ENCODE results near the gene TMEM44. TPM values are rescaled to one million over a fixed set of nuclear protein-coding genes. Genes with fewer than 3 reads are reported as not detected.
"Not testable (repeated sequence)": the region's sequence is repeated elsewhere in the genome, so short reads cannot be mapped to it uniquely, and the experiment has no call there.

Gene TMEM44
- total RNA-seq, 1 donor from 2014 or later: 14.1 TPM

DNA sequence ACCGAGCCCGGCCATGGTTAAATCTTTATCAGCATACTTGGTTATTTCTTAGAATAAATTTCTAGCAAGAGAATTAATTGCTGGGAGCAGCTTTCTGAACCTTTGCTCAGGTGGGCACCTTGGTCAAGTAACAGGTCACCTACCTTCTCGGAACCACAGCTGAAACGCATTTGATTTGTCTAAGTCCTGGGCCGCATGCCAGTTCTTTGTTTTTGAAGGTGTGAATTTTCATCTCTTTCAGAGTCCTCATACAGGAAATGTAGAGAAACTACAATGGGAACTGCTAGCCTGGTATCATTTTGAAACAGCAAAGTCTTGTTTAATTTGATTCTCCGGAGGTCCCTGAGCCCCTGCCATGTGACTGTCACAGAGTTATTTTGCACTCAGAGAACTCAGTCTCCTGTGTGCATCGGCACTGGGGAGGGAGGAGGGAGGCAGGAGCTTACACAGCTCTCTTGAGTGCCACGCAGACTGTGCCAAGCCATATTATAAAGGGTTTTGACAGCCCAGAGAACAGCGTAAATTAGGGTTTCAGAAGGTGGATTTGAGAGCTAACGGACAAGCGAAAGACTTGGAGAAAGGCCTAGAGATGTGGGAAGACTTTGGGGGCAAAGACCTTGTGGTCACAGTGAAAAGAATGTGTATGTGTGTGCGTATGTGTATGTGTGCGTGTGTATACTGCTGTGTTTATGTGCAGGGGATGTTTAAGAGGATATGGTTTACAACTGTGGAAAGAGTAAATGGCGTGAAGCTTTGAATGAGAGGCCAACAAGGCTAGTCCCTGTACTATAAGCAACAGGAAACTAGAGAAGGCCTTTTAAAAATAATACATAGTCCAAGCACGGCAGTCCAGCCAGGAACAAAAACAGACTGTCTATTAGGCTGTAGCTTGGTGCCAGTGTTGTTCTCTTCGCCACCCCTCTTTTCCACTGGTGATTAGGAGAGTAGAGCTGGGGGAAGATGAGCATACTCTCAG, 84.6 kb downstream of the TMEM44 start:
- no peaks in the 10 kb centered on the region for H3K36me3 ChIP-seq (ENCODE audit: control insufficient read depth in 3 of 3, insufficient read depth in 3 of 3, low read length in 3 of 3)
- no peak overlapping the region for H3K4me3 ChIP-seq (ENCODE audit: low read length in 3 of 3)
- H3K4me1 ChIP-seq (ENCODE audit: control insufficient read depth in 3 of 3, insufficient read depth in 3 of 3, low read length in 3 of 3): peaks cover 0 to 5% (median 3%) of the 10 kb centered on the region in 3 donors
- H3K9ac ChIP-seq (ENCODE audit: low read depth in 1 of 3, low read length in 3 of 3): no peak overlapping the region
- no peaks in the 10 kb centered on the region for H3K27me3 ChIP-seq (ENCODE audit: control insufficient read depth in 3 of 3, insufficient read depth in 3 of 3, low read length in 3 of 3)
- H3K27ac ChIP-seq (ENCODE audit: low read depth, low read length): no peak overlapping the region
- no peaks in the 10 kb centered on the region for H3K9me3 ChIP-seq (ENCODE audit: control insufficient read depth in 3 of 3, low read length in 3 of 3)

DNA sequence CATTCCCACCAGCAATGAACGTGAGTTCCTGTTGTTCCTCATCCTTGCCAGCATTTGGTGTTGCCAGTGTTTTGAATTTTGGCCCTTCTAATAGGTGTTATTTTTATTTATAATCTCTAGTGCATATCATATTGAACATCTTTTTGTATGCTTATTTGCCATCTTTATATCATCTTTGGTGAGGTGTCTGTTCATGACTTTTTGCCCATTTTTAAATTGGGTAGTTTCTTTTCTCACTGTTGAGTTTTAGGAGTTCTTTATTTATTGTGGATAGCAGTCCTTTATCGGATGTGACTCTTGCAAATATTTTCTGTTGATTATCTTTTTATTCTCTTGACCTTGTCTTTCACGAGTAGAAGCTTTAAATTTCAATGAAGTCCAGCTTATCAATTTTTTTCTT, 86.2 kb downstream of the TMEM44 start:
- H3K4me3 ChIP-seq (ENCODE audit: low read length in 3 of 3): no peak overlapping the region

DNA sequence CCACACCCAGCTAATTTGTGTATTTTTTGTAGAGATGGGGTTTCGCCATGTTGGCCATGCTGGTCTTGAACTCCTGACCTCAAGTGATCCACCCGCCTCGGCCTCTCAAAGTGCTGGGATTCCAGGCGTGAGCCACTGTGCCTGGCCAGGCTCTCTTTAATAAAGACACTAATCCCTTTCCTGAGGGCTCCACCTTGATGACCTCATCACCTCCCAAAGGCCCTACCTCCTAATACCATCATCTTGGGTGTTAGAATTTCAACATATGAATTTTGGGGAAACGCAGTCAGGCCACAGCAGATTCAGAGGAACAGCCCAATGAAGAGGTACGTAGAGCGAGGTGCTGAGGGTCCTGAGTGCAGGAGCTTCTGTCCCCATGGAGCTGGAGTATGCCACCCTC, 87.7 kb downstream of the TMEM44 start:
- H3K4me3 ChIP-seq (ENCODE audit: low read length in 3 of 3); H3K9ac ChIP-seq (ENCODE audit: low read depth in 1 of 3, low read length in 3 of 3); H3K27ac ChIP-seq (ENCODE audit: low read depth, low read length); H3K36me3 ChIP-seq (ENCODE audit: control insufficient read depth in 3 of 3, insufficient read depth in 3 of 3, low read length in 3 of 3); H3K9me3 ChIP-seq (ENCODE audit: control insufficient read depth in 3 of 3, low read length in 3 of 3); H3K27me3 ChIP-seq (ENCODE audit: control insufficient read depth in 3 of 3, insufficient read depth in 3 of 3, low read length in 3 of 3); H3K4me1 ChIP-seq (ENCODE audit: control insufficient read depth in 3 of 3, insufficient read depth in 3 of 3, low read length in 3 of 3): not testable (repeated sequence)

More for the DNA sequence above, 86.2 kb downstream of the TMEM44 start:
- H3K4me1 ChIP-seq (ENCODE audit: control insufficient read depth in 3 of 3, insufficient read depth in 3 of 3, low read length in 3 of 3): peaks cover 0 to 5% (median 3%) of the 10 kb centered on the region in 3 donors
- H3K9me3 ChIP-seq (ENCODE audit: control insufficient read depth in 3 of 3, low read length in 3 of 3): no peaks in the 10 kb centered on the region
- no peaks in the 10 kb centered on the region for H3K36me3 ChIP-seq (ENCODE audit: control insufficient read depth in 3 of 3, insufficient read depth in 3 of 3, low read length in 3 of 3)
- no peak overlapping the region for H3K9ac ChIP-seq (ENCODE audit: low read depth in 1 of 3, low read length in 3 of 3)
- H3K27ac ChIP-seq (ENCODE audit: low read depth, low read length): no peak overlapping the region
- no peaks in the 10 kb centered on the region for H3K27me3 ChIP-seq (ENCODE audit: control insufficient read depth in 3 of 3, insufficient read depth in 3 of 3, low read length in 3 of 3)

DNA sequence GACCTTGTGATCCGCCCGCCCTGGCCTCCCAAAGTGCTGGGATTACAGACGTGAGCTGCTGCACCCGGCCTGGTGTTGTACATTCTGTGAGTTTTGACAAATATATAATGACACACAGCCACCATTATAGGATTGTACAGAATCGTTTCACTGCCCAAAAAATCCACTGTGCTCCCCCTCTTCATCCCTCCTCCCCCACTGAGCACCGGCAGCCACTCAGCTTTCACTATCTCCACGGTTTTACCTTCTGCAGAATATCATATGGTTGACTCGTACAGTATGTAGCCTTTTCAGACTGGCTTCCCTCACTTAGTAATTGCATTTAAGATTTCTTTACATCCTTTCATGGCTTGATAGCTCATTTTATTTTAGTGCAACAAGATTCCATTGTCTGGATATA, 89.7 kb downstream of the TMEM44 start:
- H3K4me3 ChIP-seq (ENCODE audit: low read length in 3 of 3): no peak overlapping the region
- no peak overlapping the region for H3K9ac ChIP-seq (ENCODE audit: low read depth in 1 of 3, low read length in 3 of 3)
- H3K27ac ChIP-seq (ENCODE audit: low read depth, low read length): no peak overlapping the region
- H3K27me3 ChIP-seq (ENCODE audit: control insufficient read depth in 3 of 3, insufficient read depth in 3 of 3, low read length in 3 of 3): no peaks in the 10 kb centered on the region
- H3K4me1 ChIP-seq (ENCODE audit: control insufficient read depth in 3 of 3, insufficient read depth in 3 of 3, low read length in 3 of 3): peaks cover 0 to 1% (median under 1%) of the 10 kb centered on the region in 3 donors
- no peaks in the 10 kb centered on the region for H3K9me3 ChIP-seq (ENCODE audit: control insufficient read depth in 3 of 3, low read length in 3 of 3)
- no peaks in the 10 kb centered on the region for H3K36me3 ChIP-seq (ENCODE audit: control insufficient read depth in 3 of 3, insufficient read depth in 3 of 3, low read length in 3 of 3)

DNA sequence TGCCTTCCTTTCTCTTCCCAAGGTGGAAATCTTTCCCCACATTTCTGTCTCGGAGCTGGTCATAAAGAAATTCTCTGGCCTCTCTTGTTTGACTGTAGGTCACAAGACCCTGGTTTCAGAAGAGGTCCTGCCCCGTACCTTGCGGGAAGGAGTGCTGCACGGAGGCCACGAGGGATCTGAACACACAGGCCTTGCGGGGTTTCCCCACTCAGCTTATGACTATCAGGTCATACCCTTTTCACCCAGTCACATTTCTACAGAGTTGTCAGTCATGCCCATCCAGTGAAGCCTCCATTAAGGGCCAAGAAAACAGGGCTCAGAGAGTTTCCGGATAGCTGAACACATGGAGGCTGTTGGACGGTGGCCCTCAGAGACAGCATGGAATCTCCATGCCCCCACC, 91.7 kb downstream of the TMEM44 start:
- Histone ChIP-seq H3K36me3 (ENCODE audit: control insufficient read depth in 3 of 3, insufficient read depth in 3 of 3, low read length in 3 of 3) (no peaks in the 10 kb centered on the region), H3K27ac (ENCODE audit: low read depth, low read length) (no peak overlapping the region), H3K4me1 (ENCODE audit: control insufficient read depth in 3 of 3, insufficient read depth in 3 of 3, low read length in 3 of 3) (peaks cover 11 to 13% (median 12%) of the 10 kb centered on the region in 3 donors), H3K27me3 (ENCODE audit: control insufficient read depth in 3 of 3, insufficient read depth in 3 of 3, low read length in 3 of 3) (no peaks in the 10 kb centered on the region), H3K4me3 (ENCODE audit: low read length in 3 of 3) (no peak overlapping the region), H3K9me3 (ENCODE audit: control insufficient read depth in 3 of 3, low read length in 3 of 3) (no peaks in the 10 kb centered on the region), H3K9ac (ENCODE audit: low read depth in 1 of 3, low read length in 3 of 3) (no peak overlapping the region)

DNA sequence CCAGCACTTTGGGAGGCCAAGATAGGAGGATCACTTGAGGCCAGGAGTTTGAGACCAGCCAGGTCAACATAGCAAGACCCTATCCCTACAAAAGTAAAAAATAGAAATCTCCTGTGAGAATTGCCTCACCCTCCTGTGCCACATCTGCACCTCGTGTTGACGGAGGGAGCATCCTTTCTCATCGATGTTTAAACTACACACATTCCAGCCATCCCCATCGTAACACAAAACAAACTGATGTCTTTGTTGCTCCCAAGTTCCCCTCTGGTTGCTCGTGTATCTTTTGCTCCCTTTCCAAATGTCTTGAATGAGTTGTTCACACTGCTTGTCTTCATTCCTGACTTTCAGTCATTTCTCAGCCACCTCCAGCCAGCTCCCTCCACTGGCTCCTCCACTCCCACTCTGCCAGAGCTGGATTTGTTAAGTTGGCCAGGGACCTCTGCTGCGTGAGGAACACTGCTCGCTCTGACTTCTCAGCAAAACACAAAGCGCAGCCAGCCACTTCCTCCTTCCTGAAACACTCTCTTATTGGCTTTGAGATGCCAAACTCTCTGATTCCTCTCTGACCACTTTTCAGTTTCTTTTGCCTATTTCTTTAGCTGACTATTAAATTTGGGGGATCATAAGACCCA, 92.8 kb downstream of the TMEM44 start:
- no peak overlapping the region for H3K4me3 ChIP-seq (ENCODE audit: low read length in 3 of 3)
- no peaks in the 10 kb centered on the region for H3K36me3 ChIP-seq (ENCODE audit: control insufficient read depth in 3 of 3, insufficient read depth in 3 of 3, low read length in 3 of 3)
- H3K27ac ChIP-seq (ENCODE audit: low read depth, low read length): no peak overlapping the region
- no peak overlapping the region for H3K9ac ChIP-seq (ENCODE audit: low read depth in 1 of 3, low read length in 3 of 3)
- H3K9me3 ChIP-seq (ENCODE audit: control insufficient read depth in 3 of 3, low read length in 3 of 3): no peaks in the 10 kb centered on the region
- peaks cover 11 to 13% (median 12%) of the 10 kb centered on the region in 3 donors for H3K4me1 ChIP-seq (ENCODE audit: control insufficient read depth in 3 of 3, insufficient read depth in 3 of 3, low read length in 3 of 3)
- H3K27me3 ChIP-seq (ENCODE audit: control insufficient read depth in 3 of 3, insufficient read depth in 3 of 3, low read length in 3 of 3): no peaks in the 10 kb centered on the region

DNA sequence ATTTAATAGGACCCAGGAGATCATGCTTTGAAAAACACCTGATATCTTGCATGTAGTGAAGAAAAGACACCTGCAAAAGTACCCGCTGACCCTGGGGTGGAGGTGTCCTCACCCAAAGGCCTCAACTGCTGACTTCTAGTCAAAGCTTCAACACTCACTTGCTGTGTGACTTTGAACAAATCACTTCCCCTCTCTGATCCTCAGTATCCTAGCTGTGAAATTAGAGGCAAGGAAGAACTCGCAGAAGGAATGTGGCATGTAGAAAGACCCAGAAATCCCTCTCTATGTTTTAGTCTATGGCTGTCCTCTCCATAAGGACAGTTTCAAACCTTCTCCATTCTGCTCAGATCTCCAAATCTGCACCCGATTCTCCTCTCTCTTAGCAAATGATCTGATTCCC, 93.7 kb downstream of the TMEM44 start:
- no peak overlapping the region for H3K27ac ChIP-seq (ENCODE audit: low read depth, low read length)
- H3K27me3 ChIP-seq (ENCODE audit: control insufficient read depth in 3 of 3, insufficient read depth in 3 of 3, low read length in 3 of 3): no peaks in the 10 kb centered on the region
- no peak overlapping the region for H3K9ac ChIP-seq (ENCODE audit: low read depth in 1 of 3, low read length in 3 of 3)
- no peak overlapping the region for H3K4me3 ChIP-seq (ENCODE audit: low read length in 3 of 3)
- H3K9me3 ChIP-seq (ENCODE audit: control insufficient read depth in 3 of 3, low read length in 3 of 3): no peaks in the 10 kb centered on the region
- no peaks in the 10 kb centered on the region for H3K36me3 ChIP-seq (ENCODE audit: control insufficient read depth in 3 of 3, insufficient read depth in 3 of 3, low read length in 3 of 3)
- peaks cover 11 to 13% (median 12%) of the 10 kb centered on the region in 3 donors for H3K4me1 ChIP-seq (ENCODE audit: control insufficient read depth in 3 of 3, insufficient read depth in 3 of 3, low read length in 3 of 3)

DNA sequence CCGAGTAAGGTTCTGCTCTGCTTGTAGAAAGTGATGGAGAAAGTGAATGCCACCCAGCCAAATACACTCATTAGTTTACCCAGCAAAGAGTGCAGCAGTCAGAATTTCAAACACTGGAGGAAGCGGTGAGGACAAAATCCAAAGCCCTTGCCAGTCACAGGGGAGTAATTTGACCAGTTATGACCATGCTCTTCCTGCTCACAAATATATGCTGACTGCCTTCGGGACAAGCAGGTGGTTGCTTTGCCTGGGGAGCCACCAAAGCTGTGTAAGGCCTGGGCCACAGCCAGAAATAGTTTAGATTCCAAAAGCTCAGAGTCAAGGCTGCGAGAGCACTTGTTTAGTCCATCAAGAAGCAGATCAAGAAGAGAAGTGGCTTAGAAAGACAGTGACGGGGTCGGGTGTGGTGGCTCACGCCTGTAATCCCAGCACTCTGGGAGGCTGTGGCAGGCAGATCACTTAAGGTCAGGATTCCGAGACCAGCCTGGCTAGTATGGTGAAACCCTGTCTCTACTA, 95.4 kb downstream of the TMEM44 start:
- Histone ChIP-seq H3K4me3 (ENCODE audit: low read length in 3 of 3) (no peak overlapping the region), H3K9me3 (ENCODE audit: control insufficient read depth in 3 of 3, low read length in 3 of 3) (peaks cover 0 to 2% (median 0%) of the 10 kb centered on the region in 3 donors), H3K4me1 (ENCODE audit: control insufficient read depth in 3 of 3, insufficient read depth in 3 of 3, low read length in 3 of 3) (peaks cover 11 to 13% (median 12%) of the 10 kb centered on the region in 3 donors), H3K27me3 (ENCODE audit: control insufficient read depth in 3 of 3, insufficient read depth in 3 of 3, low read length in 3 of 3) (no peaks in the 10 kb centered on the region), H3K27ac (ENCODE audit: low read depth, low read length) (no peak overlapping the region), H3K9ac (ENCODE audit: low read depth in 1 of 3, low read length in 3 of 3) (peak overlapping the region in 1 of 3 donors; percentile 37), H3K36me3 (ENCODE audit: control insufficient read depth in 3 of 3, insufficient read depth in 3 of 3, low read length in 3 of 3) (no peaks in the 10 kb centered on the region)
